Ascending aorta (tissue), 2 donors: Measurements from ENCODE around the gene OSBPL8. TPM values are rescaled to one million over a fixed set of nuclear protein-coding genes. Genes with fewer than 3 reads are reported as not detected.

ENCODE experiments used
- DNase-seq, 2 donors: peaks; one replicate each; pipeline ENCODE4 v3.0.0-alpha.2; 2019; ENCODE audit warnings: low spot score in 2 of 2
- H3K27ac ChIP-seq, 2 donors: fragments of 200-600 bp; sonication (generic); one replicate each; pipeline ENCODE4 v1.5.1; 2016 to 2017; ENCODE audit warnings: mild to moderate bottlenecking in 1 of 2
- H3K27me3 ChIP-seq: fragments of 200-600 bp; sonication (generic); one replicate; pipeline ENCODE4 v1.5.1; 2017
- H3K36me3 ChIP-seq, 2 donors: fragments of 200-600 bp; sonication (generic); one replicate each; pipeline ENCODE4 v1.5.1; 2016
- H3K4me1 ChIP-seq, 2 donors: fragments of 200-600 bp; sonication (generic); one replicate each; pipeline ENCODE4 v1.5.1; 2016 to 2017; ENCODE audit warnings: mild to moderate bottlenecking in 1 of 2
- H3K4me3 ChIP-seq, 2 donors: fragments of 200-600 bp; sonication (generic); one replicate each; pipeline ENCODE4 v1.5.1; 2016 to 2017; ENCODE audit warnings: mild to moderate bottlenecking in 1 of 2
- H3K9me3 ChIP-seq, 2 donors: fragments of 200-600 bp; sonication (generic); one replicate each; pipeline ENCODE4 v1.5.1; 2016
- CTCF ChIP-seq, 3 experiments: fragments of 200-600 bp in 2 of 3; fragments of 450-650 bp in 1 of 3; sonication (generic) in 2 of 3; IDR thresholded peaks; one replicate each; pipeline ENCODE4 v1.5.1; 2016 to 2019; ENCODE audit warnings: antibody characterized with exemption in 3 of 3, mild to moderate bottlenecking in 1 of 3, moderate library complexity in 1 of 3
- intact Hi-C: fragments of 100-400 bp; cut with DNase I; formaldehyde crosslinking; loops from one replicate; pipeline ENCODE4 v1.15.1; 2023
- total RNA-seq: library from RNA; depleted of rRNA; stranded (reverse); fragments of >200 nt; gene quantifications from one replicate; pipeline ENCODE4 v1.1.0, GENCODE V29; 2016

Gene OSBPL8
- total RNA-seq, 1 donor from 2014 or later = 18.6 TPM

- H3K4me1 ChIP-seq = no peaks in the 10 kb centered on the region
- H3K27me3 ChIP-seq = no peaks in the 10 kb centered on the region
- intact Hi-C loops = no loop called here
- H3K9me3 ChIP-seq = no peaks in the 10 kb centered on the region
- no peak overlapping the region for H3K27ac ChIP-seq
- H3K4me3 ChIP-seq = no peak overlapping the region
- no peak for TF ChIP-seq CTCF (IDR thresholded peaks at IDR 0.05)
- no peaks in the 10 kb centered on the region for H3K36me3 ChIP-seq
- DNase-seq = no peak
These were observed 246.3 kb downstream of the OSBPL8 start for GRCh38 chr12:76313299-76313698.

GRCh38 chr12:76312315-76312714 lies 247.3 kb downstream of the OSBPL8 start:
- no peak for DNase-seq
- no peak overlapping the region for H3K27ac ChIP-seq
- no peak for TF ChIP-seq CTCF (IDR thresholded peaks at IDR 0.05)
- no peaks in the 10 kb centered on the region for H3K27me3 ChIP-seq
- H3K4me1 ChIP-seq = no peaks in the 10 kb centered on the region
- H3K9me3 ChIP-seq = no peaks in the 10 kb centered on the region
- H3K36me3 ChIP-seq = no peaks in the 10 kb centered on the region
- H3K4me3 ChIP-seq = no peak overlapping the region
- intact Hi-C loops = no loop called here

GRCh38 chr12:76311796-76312195 lies 247.8 kb downstream of the OSBPL8 start:
- H3K4me3 ChIP-seq = no peak overlapping the region
- no peak overlapping the region for H3K27ac ChIP-seq
- no peaks in the 10 kb centered on the region for H3K27me3 ChIP-seq
- no peaks in the 10 kb centered on the region for H3K36me3 ChIP-seq
- DNase-seq = no peak
- intact Hi-C loops = no loop called here
- TF ChIP-seq CTCF (IDR thresholded peaks at IDR 0.05) = no peak
- H3K9me3 ChIP-seq = no peaks in the 10 kb centered on the region
- H3K4me1 ChIP-seq = no peaks in the 10 kb centered on the region

- Histone ChIP-seq H3K27me3 (no peaks in the 10 kb centered on the region), H3K27ac (no peak overlapping the region), H3K9me3 (no peaks in the 10 kb centered on the region), H3K4me1 (no peaks in the 10 kb centered on the region), H3K36me3 (no peaks in the 10 kb centered on the region), H3K4me3 (no peak overlapping the region)
- intact Hi-C loops = no loop called here
- DNase-seq = no peak
- TF ChIP-seq CTCF (IDR thresholded peaks at IDR 0.05) = no peak
These were observed 249.5 kb downstream of the OSBPL8 start for GRCh38 chr12:76310110-76310509.

GRCh38 chr12:76308866-76309265 lies 250.7 kb downstream of the OSBPL8 start:
- TF ChIP-seq CTCF (IDR thresholded peaks at IDR 0.05) = no peak
- Histone ChIP-seq H3K27me3 (no peaks in the 10 kb centered on the region), H3K4me3 (no peak overlapping the region), H3K4me1 (no peaks in the 10 kb centered on the region), H3K9me3 (no peaks in the 10 kb centered on the region), H3K36me3 (no peaks in the 10 kb centered on the region), H3K27ac (no peak overlapping the region)
- no peak for DNase-seq
- intact Hi-C loops = no loop called here

GRCh38 chr12:76307083-76307482 lies 252.5 kb downstream of the OSBPL8 start:
- no peaks in the 10 kb centered on the region for H3K27me3 ChIP-seq
- H3K36me3 ChIP-seq = no peaks in the 10 kb centered on the region
- no peak overlapping the region for H3K4me3 ChIP-seq
- no peaks in the 10 kb centered on the region for H3K4me1 ChIP-seq
- no peak for DNase-seq
- no peak for TF ChIP-seq CTCF (IDR thresholded peaks at IDR 0.05)
- H3K9me3 ChIP-seq = no peaks in the 10 kb centered on the region
- H3K27ac ChIP-seq = no peak overlapping the region
- intact Hi-C loops = no loop called here
